GM19468 (cell line): ENCODE measurements around the gene MYO9A.
"Not testable (repeated sequence)": the region's sequence is repeated elsewhere in the genome, so short reads cannot be mapped to it uniquely, and the experiment has no call there.

Experiments used
- ATAC-seq: cut with Tn5 transposase; IDR thresholded peaks from one replicate; pipeline ENCODE4 v1.9.1; 2021; ENCODE audit warnings: mild to moderate bottlenecking, moderate library complexity, moderate number of reproducible peaks; ENCODE audit not compliant: unreplicated experiment; ENCODE audit errors: extremely low read depth

The MYO9A gene

DNA sequence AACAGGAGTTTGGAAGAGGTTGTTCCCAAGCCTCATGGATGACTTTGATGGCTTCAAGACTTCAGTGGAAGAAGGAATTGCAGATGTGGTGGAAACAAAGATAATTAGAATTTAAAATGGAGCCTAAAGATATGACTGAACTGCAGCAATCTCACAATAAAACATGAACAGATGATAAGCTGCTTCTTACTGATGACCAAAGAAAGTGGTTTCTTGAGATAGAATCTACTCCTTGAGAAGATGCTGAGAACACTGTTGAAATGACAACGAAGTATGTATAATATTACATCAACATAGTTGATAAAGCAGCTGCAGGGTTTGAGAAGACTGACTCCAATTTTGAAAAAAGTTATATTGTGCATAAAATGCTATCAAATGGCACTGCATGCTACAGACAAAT, 21.2 kb downstream of the MYO9A start:
- ATAC-seq, result no peak

DNA sequence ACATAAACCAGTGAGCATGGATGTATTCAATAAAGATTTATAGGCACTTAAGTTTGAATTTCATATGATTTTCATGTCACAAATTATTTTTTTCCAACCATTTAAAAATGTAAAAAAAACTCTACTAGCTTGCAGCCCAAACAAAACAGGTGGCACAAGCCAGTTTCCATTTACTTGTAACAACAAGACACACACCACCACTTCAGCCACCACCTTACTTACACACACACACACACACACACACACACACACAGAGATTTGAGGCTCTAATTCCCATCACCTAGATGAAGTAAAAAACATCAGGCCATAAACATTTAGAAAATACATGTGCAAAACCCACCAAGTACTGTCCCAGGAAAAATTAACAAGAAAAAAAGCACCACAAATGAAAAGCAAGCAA, 25.3 kb downstream of the MYO9A start:
- ATAC-seq, result no peak

DNA sequence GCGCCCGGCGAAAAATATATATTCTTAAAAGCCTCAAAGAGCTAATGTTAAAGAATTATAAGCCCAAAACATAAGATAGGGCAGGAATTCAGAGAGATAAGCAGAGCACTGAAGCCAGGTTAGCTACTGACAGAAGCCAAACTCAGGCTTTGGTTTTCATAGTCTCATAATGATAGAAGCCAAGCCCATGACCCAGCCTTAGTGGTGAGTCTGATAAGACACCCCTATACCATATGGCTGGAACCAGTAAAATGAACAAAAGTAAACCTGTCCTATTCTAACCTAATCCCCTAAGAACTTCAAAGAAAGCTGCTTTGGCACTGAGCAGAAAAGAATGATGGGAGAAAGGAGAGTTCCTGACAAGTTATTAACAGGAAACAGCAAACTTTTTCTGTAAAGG, 25.9 kb downstream of the MYO9A start:
- ATAC-seq, result no peak

DNA sequence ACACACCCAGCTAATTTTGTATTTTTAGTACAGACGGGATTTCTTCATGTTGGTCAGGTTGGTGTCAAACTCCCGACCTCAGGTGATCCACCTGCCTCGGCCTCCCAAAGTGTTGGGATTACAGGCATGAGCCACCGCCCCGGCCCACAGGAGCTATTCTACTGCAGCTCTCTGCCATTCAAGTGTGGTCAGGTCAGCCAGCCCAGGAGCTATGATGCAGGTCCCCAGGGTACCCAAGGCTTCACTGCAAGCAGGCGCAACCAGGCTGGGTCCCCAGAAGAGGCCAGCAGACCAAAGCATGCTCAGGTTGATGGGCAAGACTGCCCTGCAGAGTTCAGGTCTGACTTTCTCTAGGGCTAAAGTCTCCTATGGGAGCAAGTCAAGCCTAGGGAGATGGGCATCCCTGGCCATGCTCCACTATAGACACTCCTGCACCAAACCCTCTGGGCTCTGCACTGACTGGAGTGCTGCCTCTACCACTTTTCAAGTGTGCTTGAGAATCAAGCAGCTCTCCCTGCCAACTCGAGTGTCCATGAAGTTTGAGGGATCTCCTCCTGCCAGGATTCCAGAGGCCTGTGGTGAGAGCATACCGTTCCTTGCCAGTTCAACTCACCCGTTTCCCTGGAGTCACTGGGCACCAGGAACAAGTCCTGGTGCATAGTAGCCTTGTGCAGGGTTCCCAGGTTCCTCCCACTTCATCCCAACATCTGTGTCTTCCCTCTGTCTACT, 30.9 kb downstream of the MYO9A start:
- ATAC-seq, result no peak

DNA sequence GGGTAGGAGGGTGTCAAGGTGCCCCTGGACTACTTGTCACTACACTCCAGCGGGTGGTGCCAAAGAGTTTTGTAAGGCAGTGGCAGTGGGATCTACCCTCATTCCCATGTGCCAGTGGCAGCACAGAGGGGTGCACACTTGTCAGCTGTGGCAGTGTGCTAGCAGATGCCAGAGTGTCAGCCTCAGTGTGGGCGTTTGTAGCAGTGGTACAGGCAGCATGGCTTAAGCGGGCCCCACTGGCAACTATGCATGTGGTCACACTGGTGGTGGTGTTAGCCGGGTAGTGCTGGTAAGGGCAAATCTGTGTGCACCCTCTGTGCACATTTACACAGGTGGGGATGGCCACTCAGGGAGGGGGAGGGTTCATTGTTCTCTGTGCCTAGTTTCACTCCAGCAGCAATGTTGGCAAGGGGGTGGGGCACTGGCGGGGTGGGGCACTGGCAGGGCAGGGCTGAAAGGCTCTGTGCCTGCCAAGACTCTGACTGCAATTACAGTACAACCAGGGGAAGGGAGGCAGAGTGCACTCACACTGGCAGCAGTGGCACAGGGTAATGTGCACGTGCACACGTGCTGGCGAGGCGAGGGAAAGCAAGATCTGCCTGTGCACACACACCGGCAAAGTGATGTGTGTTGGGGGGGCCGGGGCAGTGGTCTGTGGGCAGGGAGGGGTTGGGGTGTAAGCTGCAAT, 31.8 kb downstream of the MYO9A start:
- no peak for ATAC-seq

DNA sequence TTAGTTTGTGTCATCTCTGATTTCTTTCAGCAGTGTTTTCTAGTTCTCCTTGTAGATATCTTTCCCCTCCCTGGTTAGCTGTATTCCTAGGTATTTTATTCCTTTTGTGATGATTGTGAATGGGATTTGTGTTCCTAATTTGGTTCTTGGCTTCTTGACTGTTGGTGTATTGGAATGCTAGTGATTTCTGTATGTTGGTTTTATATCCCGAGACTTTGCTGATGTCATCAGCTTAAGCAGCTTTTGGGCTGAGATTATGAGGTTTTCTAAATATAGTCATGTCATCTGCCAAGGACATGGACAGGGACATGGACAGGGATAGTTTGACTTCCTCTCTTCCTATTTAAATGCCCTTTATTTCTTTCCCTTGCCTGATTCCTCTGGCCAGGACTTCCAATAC, 35.8 kb downstream of the MYO9A start:
- ATAC-seq, result no peak

DNA sequence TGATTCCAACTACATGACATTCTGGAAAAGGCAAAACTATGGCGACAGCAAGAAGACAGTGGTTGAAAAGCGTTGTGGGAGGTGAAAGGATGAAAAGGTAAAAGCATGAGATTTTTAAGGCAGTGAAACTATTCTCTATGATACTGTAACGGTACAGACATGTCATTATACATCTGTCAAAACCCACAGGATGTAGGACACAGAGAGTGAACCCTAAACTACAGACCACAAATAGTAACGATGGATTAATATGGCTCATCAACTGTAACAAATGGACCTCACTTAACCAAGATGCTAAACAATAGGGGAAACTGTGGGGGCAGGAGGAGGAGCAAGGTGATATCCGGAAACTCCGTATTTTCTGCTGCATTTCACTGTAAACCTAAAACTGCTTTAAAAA, 39.1 kb downstream of the MYO9A start:
- ATAC-seq, result peak; percentile 77

DNA sequence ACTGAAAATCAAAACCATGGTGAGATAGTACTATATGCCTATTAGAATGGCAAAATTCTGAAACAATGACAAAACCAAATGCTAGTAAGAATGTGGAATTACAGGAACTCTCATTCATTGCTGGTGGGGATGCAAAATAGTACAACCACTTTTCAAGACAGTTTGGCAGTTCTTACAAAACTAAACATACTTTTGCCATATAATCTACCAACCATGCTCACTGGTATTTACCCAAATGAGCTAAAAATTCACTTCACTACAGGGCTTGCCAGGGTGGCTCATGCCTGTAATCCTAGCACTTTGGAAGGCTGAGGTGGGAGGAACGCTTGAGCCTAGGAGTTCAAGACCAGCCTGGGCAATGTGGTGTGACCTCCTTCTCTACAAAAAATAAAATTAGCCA, 40.0 kb downstream of the MYO9A start:
- no peak for ATAC-seq

DNA sequence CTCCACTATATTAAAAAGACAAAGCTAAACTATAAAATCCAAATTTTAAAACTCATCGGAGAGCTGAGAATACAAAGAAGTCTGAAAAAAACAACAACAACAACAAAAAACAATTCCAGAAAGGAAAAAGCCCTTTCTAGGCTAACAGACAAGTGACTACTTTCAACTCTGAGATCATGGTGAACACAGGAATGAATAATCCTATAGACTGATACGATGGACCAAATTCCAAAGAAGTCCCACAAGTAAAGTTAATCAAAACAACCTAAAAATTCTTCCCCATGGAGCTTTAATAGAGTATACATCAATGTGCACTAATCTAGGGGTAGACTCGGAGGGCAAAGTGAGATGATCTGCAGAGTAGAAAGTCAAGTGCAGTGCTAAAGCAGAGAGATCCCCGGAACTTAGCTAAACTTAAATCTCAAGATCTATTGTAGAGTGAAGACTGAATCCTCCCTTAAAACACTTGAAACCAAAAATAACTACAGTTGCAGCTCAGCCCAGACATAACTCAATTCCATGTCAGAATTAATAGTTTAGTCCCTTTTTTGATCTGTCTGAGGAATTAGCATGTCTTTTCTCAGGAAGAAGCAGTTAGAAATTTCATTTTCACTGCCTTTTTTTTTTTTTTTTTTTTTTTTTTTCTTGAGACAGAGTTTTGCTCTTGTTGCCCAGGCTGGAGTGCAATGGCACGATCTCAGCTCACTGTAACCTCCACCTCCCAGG, 43.5 kb downstream of the MYO9A start:
- ATAC-seq, result no peak

DNA sequence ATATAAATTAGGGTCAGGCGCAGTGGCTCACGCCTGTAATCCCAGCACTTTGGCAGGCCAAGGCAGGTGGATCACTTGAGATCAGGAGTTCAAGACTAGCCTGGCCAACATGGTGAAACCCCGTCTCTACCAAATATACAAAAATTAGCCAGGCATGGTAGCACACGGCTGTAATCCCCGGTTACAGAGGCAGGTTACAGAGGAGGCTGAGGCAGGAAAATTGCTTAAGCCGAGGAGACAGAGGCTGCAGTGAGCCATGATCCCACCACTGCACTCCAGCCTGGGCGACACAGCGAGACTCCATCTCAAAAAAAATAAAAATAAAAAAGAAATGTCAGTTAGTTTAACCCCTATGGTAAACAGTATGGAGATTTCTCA, 46.5 kb downstream of the MYO9A start:
- ATAC-seq, result not testable (repeated sequence)

DNA sequence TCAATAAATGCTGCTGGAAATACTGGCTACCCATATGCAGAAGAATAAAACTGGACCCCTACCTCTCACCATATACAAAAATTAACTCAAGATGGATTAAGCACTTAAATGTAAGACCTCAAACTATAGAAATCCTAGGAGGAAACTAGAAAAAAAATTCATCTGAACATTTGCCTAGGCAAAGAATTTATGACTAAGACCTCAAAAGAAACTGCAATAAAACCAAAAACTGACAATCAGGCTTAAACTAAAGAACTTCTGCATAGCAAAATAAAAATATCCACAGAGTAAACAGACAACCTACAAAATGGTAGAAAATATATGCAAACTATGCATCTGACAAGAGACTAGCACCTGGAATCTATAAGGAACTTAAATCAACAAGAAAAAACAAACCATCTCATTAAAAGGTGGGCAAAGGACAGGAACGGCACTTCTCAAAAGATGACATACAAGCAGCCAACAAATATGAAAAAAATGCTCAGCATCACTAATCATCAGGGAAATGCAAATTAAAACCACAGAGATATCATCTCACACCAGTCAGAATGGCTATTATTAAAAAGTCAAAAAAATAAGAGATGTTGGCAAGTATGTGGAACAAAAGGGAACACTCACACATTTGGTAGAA, 47.0 kb downstream of the MYO9A start:
- no peak for ATAC-seq

DNA sequence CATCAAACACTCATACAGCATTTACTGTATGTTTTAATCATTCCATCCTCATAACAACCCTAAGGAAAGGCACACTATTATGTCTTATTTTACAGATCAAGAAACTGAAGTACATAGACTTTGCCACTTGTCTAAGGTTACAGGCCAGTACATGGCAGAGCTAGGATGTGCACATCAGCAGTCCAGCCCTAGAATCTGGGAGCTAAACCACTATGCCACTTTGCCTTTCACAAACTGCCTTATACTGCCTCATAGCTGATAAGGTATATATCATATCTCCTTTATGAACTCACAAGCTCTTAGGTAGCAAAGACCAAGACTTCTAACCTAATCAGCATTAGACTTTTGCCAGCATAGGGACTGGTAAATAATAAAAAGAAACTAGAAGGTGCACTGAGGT, 49.1 kb downstream of the MYO9A start:
- no peak for ATAC-seq

DNA sequence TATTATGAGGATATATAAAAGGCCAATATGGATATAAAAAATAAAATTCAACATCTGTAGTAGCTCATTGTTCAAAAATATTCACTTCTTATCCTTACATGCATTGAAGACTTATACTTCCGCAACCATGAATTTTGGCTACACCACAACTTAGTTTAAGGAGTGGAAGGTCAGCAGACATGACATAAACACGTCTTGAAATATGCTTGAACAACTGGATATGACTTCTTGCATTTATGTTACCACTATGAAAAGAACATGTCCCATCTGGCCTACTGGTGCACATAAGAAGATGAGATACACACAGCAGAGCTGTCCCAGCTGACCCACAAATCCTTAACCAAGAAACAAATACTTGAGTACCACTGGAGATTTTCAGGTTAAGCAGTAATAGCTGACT, 52.1 kb downstream of the MYO9A start:
- no peak for ATAC-seq

DNA sequence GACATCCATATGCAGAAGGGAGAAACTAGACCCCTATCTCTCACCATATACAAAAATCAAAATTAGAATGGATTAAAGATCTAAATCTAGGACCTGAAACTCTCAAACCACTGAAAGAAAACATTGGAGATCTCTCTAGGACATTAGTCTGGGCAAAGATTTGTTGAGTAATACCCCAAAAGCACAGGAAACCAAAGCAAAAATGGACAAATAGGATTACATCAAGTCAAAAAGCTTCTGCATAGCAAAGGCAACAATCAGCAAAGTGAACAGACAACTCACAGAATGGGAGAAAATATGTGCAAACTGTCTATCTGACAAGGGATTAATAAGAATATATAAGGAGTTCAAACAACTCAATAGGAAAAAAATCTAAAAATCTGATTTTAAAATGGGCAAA, 54.8 kb downstream of the MYO9A start:
- ATAC-seq, result no peak

DNA sequence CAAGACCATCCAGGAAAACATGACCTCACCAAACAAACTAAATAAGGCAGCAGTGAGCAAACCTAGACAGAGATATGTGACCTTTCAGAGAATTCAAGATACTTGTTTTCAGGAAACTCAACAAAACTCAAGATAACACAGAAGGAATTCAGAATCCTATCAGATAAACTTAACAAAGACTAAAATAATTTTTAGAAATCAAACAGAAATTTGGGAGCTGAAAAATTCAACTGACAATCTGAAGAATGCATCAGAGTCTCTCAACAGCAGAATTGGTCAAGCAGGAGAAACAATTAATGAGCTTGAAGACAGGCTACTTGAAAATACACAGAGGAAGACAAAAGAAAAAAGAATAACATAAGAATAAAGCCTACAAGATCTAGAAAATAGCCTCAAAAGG, 55.6 kb downstream of the MYO9A start:
- ATAC-seq, result no peak

DNA sequence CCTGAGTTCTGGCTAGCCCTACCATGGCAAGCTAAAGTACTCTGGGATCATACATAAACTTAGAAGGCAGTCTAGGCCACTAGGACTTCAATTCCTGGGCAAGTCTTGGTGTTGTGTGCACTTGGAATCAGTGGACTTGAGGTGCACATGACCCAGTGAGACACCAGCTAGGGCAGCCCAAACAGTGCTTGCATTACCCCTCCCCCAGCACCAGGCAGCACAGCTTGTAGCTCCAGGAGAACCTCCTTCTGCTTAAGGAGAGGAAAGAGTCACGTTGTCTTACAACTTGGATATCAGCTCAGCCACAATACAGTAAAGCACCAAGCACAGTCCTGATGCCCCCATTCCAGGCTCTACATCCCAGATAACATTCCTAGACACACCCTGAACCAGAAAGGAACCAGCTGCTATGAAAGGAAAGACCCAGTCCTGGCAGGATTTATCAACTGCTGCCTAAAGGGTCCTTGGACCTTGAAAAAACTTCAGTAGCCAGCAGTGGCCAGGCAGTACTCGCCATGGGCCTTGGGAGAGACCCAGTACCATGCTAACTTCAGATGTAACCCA, 57.2 kb downstream of the MYO9A start:
- no peak for ATAC-seq

DNA sequence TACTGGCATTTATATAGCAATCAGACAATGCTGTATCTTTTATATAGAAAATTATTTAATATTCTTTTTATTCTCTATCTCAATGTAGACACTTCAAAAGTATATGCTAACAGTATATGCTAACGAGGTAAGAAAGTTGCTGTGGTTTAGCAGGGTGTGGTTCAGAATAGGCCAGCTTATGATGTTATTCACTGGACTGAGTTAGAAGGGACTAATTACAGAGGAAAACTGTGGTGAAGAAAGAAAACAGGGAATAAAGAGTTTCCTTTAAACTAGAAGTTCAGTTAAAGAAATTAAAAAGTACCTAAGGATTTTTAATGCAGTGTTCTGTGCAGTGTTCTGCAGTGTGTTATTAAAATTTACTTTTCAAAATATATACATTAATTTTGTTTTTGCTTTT, 59.4 kb downstream of the MYO9A start:
- ATAC-seq, result no peak

DNA sequence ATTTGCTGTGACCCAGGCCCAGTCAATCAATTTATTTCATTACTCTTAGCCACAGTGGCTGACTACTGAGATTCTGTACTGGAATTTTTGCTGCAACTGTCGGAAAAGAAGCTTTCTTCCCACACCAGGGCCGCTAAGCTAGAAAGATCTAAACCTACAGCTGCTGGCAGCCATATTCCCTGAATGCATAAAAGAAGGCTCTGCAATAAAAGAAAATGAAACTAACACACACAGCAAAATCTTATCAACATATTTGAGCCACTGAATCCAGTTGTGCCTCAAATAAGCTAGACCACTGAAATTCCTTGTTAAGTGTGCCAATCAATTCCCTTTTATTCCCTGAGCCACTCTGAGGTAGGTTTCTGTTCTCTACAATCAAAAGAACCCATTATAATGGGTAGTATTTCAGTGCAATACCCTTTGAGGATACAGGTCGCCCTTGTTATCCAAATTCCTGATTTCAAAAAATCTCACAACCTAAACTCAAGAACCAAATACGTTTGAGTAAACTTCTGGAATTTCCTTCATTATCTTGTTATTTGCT, 60.3 kb downstream of the MYO9A start:
- ATAC-seq, result no peak

DNA sequence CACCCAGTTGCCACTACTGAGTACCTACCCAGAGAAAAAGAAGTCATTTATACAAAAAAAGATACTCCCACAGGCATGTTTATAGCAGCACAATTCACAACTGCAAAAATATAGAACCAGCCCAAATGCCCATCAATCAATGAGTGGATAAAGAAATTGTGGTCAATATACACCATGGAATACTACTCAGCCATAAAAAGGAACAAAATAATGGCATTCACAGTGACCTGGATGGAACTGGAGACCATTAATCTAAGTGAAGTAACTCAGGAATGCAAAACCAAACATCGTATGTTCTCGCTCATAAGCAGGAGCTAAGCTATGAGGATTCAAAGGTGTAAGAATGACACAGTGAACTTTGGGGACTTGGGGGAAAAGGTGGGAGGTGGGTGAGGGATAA, 61.7 kb downstream of the MYO9A start:
- not testable (repeated sequence) for ATAC-seq

DNA sequence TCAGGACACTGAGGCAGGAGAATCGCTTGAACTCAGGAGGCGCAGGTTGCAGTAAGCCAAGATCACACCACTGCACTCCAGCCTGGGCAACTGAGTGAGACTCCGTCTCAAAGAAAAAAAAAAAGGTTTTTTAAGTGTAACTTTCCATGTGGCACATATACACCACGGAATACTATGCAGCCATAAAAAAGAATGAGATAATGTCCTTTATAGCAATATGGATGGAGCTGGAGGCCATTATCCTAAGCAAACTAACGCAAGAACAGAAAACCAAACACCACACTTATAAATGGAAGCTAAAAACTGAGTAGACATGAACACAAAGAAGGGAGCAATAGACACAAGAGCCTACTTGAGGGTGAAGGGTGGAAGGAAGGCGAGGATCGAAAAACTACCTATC, 64.7 kb downstream of the MYO9A start:
- ATAC-seq, result not testable (repeated sequence)
